HS-27A (cell line): ENCODE data around the gene KRTAP10-1.

Experiments used
- DNase-seq: peaks from one replicate; pipeline ENCODE4 v3.0.0-alpha.2; 2012; ENCODE audit warnings: low read depth, missing footprints

Gene KRTAP10-1

DNA sequence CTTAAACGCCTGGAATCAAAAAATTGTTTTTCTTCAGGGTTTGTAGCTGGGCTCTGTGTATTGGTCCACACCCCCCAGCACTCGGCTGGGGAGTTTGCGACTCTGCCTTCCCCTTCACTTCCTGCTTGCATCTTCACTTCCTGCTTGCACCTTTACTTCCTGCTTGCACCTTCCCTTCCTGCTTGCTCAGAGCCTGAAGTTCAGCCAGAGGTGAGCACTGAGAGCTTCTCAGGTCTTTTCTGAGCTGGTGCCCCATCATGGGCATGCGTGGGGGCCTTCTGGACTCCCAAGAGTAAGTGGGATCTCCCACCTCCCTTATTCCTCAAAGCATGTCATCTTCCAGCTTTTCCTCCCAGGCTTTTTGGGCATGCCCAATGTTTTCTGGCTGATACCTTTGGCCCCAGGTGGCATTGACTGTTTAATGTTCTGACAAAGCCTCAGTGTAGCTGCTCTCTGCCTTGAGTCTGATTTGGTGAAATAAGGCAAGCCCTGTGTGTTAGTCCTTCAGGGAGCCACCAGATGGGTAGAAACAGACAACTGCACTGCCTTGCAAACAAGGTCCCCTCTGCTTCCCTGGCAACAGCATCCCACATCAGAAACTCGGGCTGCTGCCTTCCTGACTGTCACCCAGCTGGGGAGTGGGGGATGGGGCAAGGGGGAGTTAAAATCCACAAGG lies 7.8 kb upstream of the KRTAP10-1 start:
- DNase-seq = no peak

GRCh38 chr21:44544566-44544965 lies 4.6 kb upstream of the KRTAP10-1 start:
- DNase-seq = no peak

- DNase-seq = no peak
Observed at GRCh38 chr21:44542716-44543115, 2.7 kb upstream of the KRTAP10-1 start.

DNA sequence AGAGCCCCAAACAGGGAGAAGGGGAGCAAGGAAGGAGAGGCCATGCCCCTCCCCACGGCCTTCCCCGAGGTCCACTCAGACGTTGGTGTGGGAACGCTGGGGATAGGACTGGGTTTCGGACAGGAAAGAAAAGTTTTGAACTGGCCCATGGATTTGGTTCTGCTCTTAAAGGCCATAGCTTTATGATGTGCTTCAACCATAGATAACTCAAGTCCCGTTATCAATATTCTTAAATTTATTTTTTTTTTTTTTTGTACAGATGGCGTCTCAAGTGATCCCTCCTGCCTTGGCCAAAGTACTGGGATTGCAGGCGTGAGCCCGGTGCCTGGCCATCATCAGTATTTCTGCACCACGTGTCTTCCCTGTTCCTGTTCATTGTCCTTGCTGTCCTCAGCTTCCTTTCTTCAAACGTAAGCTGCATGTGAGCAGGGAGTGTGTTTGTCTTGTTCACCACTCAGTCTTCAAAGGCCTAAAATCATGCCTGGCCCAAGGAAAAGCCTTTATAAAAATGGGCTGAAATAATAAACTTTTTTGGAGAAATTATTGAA lies 820 bp upstream of the KRTAP10-1 start:
- DNase-seq = no peak

GRCh38 chr21:44539046-44539445 lies 949 bp downstream of the KRTAP10-1 start:
- DNase-seq = no peak

DNA sequence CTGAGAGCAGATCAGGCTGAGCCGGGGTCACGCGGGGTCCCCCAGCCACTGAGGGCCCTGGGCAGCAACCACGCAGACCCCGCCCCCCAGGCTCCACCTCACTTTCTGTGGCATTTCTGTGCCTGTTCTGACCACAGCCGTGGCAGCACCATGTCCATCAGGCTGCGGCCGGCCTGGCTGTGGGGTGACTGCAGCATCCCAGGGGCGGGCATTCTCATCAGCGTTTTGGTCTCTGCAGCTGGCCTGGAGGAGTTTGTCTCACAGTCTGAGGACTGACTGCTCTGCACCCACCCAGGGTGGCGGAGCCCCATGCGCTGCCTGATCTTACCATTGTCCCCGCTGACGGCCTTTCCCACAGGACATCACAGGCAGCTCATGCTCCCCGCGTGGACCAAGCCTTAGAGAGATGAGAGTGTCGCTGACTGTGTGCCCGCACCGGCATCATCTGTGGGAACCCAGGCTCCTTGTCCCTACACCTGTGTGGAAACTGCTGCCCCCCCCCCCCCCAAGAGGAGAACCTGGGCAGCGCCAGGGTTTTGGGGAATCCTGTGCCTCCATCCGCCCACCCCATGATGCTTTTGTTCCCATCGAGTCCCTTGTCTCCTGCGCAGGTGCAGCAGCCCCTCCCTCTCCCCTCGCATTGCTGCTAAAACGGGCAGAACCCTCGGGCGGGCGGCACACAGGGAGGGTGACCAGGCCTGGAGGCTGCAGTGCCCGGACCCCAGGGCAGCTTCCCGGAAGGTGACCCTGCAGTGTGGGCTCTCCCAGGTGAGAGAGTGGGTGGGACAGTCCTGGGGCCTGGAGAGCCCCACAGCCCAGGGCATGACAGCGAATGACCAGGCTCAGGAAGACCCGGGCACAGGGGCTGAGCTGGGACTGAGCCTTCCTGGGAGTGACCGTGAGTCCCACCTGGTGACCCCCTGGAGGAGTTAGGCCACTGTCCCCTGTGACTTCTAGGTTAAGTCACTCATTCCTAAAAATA lies 1.8 kb downstream of the KRTAP10-1 start:
- no peak for DNase-seq

GRCh38 chr21:44535963-44536362 lies 4.0 kb downstream of the KRTAP10-1 start:
- no peak for DNase-seq

GRCh38 chr21:44534688-44535087 lies 5.3 kb downstream of the KRTAP10-1 start:
- DNase-seq = no peak

DNA sequence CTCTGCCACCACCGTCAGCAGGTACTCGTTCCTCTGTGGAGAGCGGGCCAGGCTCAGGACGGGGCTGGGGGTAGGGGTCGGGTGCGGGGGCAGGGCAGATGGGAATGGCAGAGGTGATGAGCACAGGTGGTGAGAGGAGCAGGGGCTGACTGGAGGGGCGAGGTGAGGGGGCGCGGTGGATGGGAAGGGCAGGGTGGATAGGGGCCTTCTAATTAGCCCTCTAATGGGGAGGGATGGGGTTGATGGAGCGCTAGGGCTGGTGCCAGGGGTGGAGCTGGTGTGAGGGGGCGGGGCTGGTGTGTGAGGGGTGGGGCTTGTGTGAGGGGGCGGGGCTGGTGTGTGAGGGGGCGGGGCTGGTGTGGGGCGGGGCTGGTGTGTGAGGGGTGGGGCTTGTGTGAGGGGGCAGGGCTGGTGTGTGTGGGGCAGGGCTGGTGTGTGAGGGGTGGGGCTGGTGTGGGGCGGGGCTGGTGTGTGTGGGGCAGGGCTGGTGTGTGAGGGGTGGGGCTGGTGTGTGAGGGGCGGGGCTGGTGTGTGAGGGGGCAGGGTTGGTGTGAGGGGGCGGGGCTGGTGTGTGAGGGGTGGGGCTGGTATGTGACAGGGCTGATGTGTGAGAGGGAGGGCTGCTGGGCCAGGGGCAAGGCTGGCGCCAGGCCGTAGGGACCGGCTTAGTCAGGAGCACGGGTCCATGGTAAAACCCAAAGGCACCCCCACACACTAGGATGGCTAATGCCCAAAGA lies 5.9 kb downstream of the KRTAP10-1 start:
- no peak for DNase-seq

GRCh38 chr21:44533121-44533890 lies 6.7 kb downstream of the KRTAP10-1 start:
- no peak for DNase-seq

DNA sequence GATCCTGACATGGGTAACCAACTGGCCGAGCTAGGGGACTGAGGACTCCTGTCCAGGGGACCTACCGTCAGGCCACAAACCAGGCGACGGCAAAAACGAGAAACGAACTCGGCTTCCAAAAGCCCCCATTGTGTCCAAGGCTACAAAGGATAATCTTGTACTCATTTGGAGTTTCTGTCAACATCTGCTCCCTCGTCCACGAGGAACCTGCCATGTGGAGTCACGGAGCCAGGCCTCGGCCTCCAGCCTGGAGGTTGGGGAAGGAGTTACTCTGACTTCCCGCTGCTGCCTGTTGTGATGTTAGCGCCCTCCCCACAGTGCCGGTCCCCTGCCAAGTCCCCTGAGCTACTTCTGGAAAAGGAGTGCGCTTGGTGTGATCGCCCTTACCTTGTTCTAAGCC lies 7.3 kb downstream of the KRTAP10-1 start:
- DNase-seq = no peak

DNA sequence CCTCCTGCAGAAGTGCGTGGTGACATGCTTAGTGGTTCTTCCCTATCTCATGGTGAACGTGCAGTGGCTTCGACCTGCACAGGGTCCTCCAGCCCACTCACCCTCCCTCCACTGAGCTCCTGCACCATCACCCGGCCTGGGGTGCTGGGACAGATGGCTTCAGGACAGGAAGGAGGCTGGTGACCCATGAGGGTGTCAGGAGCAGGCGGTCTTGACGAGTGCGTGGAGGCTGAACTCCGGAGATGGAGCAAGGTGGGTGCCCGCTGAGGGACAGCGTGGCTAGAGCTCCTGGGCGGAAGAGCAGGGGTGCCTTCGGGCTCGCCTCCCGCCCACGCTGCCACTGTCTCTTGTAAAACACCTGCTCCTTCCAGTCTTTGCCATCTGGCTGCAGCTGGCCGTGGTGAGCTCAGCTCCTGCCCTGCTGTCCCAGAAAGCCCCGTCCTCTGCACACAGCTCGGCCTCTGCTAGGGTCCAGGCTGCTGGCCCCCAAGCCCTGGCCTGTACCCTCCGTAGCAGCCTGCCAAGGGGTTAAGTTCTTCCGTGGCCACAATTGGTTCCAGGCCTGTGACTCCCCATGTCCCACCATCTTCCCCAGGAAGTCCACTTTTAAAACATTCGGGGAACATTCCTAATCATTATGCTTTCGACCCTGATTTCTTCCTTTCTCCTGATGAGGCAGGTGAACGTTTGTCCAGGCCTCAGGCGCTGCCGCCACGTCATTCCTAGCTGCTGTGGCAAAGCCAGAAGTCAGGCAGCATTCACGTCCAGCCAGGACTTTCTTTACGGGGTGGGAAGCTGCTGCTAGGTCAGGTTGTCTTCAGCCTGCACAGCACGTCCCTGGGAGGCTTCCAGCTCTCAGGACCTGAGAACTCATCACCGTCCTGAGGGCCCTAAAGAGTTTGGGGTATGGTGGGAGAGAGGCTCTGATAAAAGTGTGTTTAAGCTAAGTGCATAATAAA lies 8.1 kb downstream of the KRTAP10-1 start:
- DNase-seq = no peak

- DNase-seq = no peak
Observed at GRCh38 chr21:44530903-44531605, 8.9 kb downstream of the KRTAP10-1 start.

DNA sequence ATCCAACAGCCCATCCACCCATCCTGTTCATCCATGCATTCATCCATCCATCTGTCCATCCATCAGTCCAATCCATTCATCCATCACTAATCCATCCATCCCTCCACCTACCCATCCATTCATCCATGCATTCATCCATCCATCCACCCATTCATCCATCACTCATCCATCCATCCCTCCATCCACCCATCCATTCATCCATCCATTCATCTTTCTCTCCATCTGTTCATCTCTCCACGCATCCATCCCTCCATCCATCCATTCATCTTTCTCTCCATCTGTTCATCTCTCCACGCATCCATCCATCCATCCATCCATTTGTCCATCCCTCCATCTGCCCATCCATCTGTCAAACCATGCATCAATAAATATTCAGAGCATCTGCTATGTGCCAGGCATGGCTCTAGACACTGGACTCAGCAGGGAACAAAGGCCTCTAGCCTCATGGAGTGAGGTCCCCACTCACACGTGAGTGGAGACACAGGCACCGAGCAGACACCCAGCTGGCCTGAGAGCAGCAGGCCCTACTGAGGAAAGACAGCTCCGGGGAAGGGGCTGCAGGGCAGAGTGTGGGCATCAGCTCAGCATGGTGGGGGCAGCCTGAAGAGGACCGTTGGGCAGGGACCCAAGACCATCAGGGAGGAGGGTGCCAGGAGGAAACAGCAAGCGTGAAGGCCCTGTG lies 9.6 kb downstream of the KRTAP10-1 start:
- no peak for DNase-seq

- DNase-seq = no peak
Observed at GRCh38 chr21:44529503-44530125, 10.4 kb downstream of the KRTAP10-1 start.

- no peak for DNase-seq
Observed at GRCh38 chr21:44529011-44529421, 11.0 kb downstream of the KRTAP10-1 start.

- DNase-seq = no peak
Observed at GRCh38 chr21:44528634-44528995, 11.4 kb downstream of the KRTAP10-1 start.

- no peak for DNase-seq
Observed at GRCh38 chr21:44527983-44528633, 11.9 kb downstream of the KRTAP10-1 start.
